ENCODE data around the gene CAMK2A.

GRCh38 chr5:150243590-150243989 lies 46.0 kb downstream of the CAMK2A start:
- TF ChIP-seq CTCF (IDR thresholded peaks at IDR 0.05) (no peak), ZFX (IDR thresholded peaks at IDR 0.05; ENCODE audit: borderline replicate concordance) (no peak)
